Astrocyte (in vitro differentiated cells and primary cell): Measurements from ENCODE around the gene SLC6A12. TPM values are rescaled to one million over a fixed set of nuclear protein-coding genes. Genes with fewer than 3 reads are reported as not detected.
A peak's percentile ranks its signal among the peaks of the same experiment; 100 is the strongest.

Source experiments
- DNase-seq: peaks from one replicate; pipeline ENCODE4 v3.0.0-alpha.2; 2010; ENCODE audit warnings: low read depth
- FAIRE-seq: peaks from 2 replicates; lab custom pipeline; 2011; peaks lifted over from hg19 to GRCh38; lab: Jason Lieb, UNC
- H2AFZ ChIP-seq: 2 replicates; pipeline ENCODE4 v1.6.0; 2012; ENCODE audit warnings: low read depth, low read length, inconsistent platforms
- H3K27ac ChIP-seq: 2 replicates; pipeline ENCODE4 v1.5.1; 2011; ENCODE audit warnings: low read depth, low read length, inconsistent platforms
- H3K27me3 ChIP-seq: 2 replicates; pipeline ENCODE4 v1.6.0; 2011; ENCODE audit warnings: low read length, inconsistent platforms; ENCODE audit not compliant: insufficient read depth
- H3K36me3 ChIP-seq: 2 replicates; pipeline ENCODE4 v1.5.1; 2011; ENCODE audit warnings: low read length, inconsistent platforms; ENCODE audit not compliant: insufficient read depth
- H3K4me1 ChIP-seq: 2 replicates; pipeline ENCODE4 v1.5.1; 2011; ENCODE audit warnings: low read length, inconsistent platforms; ENCODE audit not compliant: insufficient read depth
- H3K4me2 ChIP-seq: 2 replicates; pipeline ENCODE4 v1.6.0; 2012; ENCODE audit warnings: low read length, inconsistent platforms
- H3K4me3 ChIP-seq: 2 replicates; pipeline ENCODE4 v1.5.1; 2011; ENCODE audit warnings: low read depth, mild to moderate bottlenecking, low read length, inconsistent platforms; ENCODE audit not compliant: insufficient read depth
- H3K79me2 ChIP-seq: 2 replicates; pipeline ENCODE4 v1.6.0; 2012; ENCODE audit warnings: mild to moderate bottlenecking, low read length, inconsistent platforms; ENCODE audit not compliant: insufficient read depth
- H3K9ac ChIP-seq: 2 replicates; pipeline ENCODE4 v1.6.0; 2012; ENCODE audit warnings: mild to moderate bottlenecking, low read length, inconsistent platforms
- H3K9me3 ChIP-seq: 2 replicates; pipeline ENCODE4 v1.5.1; 2012; ENCODE audit warnings: low read depth, mild to moderate bottlenecking, low read length, inconsistent platforms; ENCODE audit not compliant: insufficient read depth
- H4K20me1 ChIP-seq: 2 replicates; pipeline ENCODE4 v1.6.0; 2012; ENCODE audit warnings: low read length, inconsistent platforms; ENCODE audit not compliant: insufficient read depth
- H3K27ac Mint-ChIP-seq: one replicate; pipeline ENCODE4 v1.8.0; 2021; ENCODE audit warnings: mild to moderate bottlenecking, mixed read lengths; ENCODE audit not compliant: unreplicated experiment
- H3K27me3 Mint-ChIP-seq: one replicate; pipeline ENCODE4 v1.8.0; 2021; ENCODE audit warnings: low read depth, mixed read lengths; ENCODE audit not compliant: unreplicated experiment
- H3K36me3 Mint-ChIP-seq: one replicate; pipeline ENCODE4 v1.8.0; 2021; ENCODE audit warnings: low read depth, mixed read lengths; ENCODE audit not compliant: unreplicated experiment
- H3K4me1 Mint-ChIP-seq: one replicate; pipeline ENCODE4 v1.8.0; 2021; ENCODE audit warnings: low read depth, mixed read lengths; ENCODE audit not compliant: unreplicated experiment
- H3K4me3 Mint-ChIP-seq: one replicate; pipeline ENCODE4 v1.8.0; 2021; ENCODE audit warnings: mild to moderate bottlenecking, moderate library complexity, mixed read lengths; ENCODE audit not compliant: unreplicated experiment
- H3K9me3 Mint-ChIP-seq: one replicate; pipeline ENCODE4 v1.8.0; 2021; ENCODE audit warnings: mild to moderate bottlenecking, mixed read lengths; ENCODE audit not compliant: unreplicated experiment
- CTCF ChIP-seq: IDR thresholded peaks from 2 replicates; pipeline ENCODE4 v1.5.1; 2011; ENCODE audit warnings: low read depth, mild to moderate bottlenecking, inconsistent platforms, low read length, moderate library complexity; ENCODE audit not compliant: insufficient read depth
- EZH2 ChIP-seq: IDR thresholded peaks from 2 replicates; pipeline ENCODE4 v1.6.1; 2012; ENCODE audit warnings: mild to moderate bottlenecking, low read length, inconsistent platforms; ENCODE audit not compliant: insufficient read depth
- total RNA-seq: library from RNA; stranded (reverse); gene quantifications from 2 replicates; pipeline ENCODE4 v1.2.1, GENCODE V29; 2021

SLC6A12 gene
- total RNA-seq, 1 donor from 2014 or later: 3.0 TPM

- Mint-ChIP-seq H3K27ac (peak overlapping the region; percentile 53), H3K27me3 (peaks cover 48% of the 10 kb centered on the region), H3K4me1 (peaks cover 9% of the 10 kb centered on the region), H3K36me3 (peaks cover 4% of the 10 kb centered on the region), H3K4me3 (peak overlapping the region; percentile 76), H3K9me3 (peaks cover 2% of the 10 kb centered on the region)
- Histone ChIP-seq H3K36me3 (no peaks in the 10 kb centered on the region), H3K27ac (no peak overlapping the region), H3K9me3 (peaks cover 3% of the 10 kb centered on the region), H3K4me3 (peak overlapping the region; percentile 53), H3K4me1 (peaks cover 9% of the 10 kb centered on the region), H2AFZ (peak overlapping the region; percentile 83), H3K27me3 (peaks cover 35% of the 10 kb centered on the region), H3K79me2 (no peaks in the 10 kb centered on the region), H3K4me2 (peak overlapping the region; percentile 85), H3K9ac (peak overlapping the region; percentile 41), H4K20me1 (no peaks in the 10 kb centered on the region)
- no peak for FAIRE-seq
- TF ChIP-seq EZH2: peak; percentile 76
- no peak for TF ChIP-seq CTCF
- no peak for DNase-seq
Measured at GRCh38 chr12:203462-204260, 10.3 kb downstream of the SLC6A12 start.

- Histone ChIP-seq H3K79me2 (no peaks in the 10 kb centered on the region), H3K27ac (no peak overlapping the region), H3K4me3 (peak overlapping the region; percentile 53), H3K4me2 (peak overlapping the region; percentile 85), H3K27me3 (peaks cover 32% of the 10 kb centered on the region), H3K36me3 (no peaks in the 10 kb centered on the region), H3K9ac (peak overlapping the region; percentile 41), H4K20me1 (no peaks in the 10 kb centered on the region), H3K9me3 (peaks cover 3% of the 10 kb centered on the region), H2AFZ (peak overlapping the region; percentile 83), H3K4me1 (peaks cover 9% of the 10 kb centered on the region)
- Mint-ChIP-seq H3K4me1 (peaks cover 9% of the 10 kb centered on the region), H3K27me3 (peaks cover 43% of the 10 kb centered on the region), H3K9me3 (peaks cover 2% of the 10 kb centered on the region), H3K4me3 (no peak overlapping the region), H3K36me3 (peaks cover 4% of the 10 kb centered on the region), H3K27ac (no peak overlapping the region)
- DNase-seq: no peak
- TF ChIP-seq CTCF: no peak
- no peak for TF ChIP-seq EZH2
- no peak for FAIRE-seq
Measured at GRCh38 chr12:203074-203461, 10.9 kb downstream of the SLC6A12 start.
